ENCODE measurements around the gene IFT122. TPM values are rescaled to one million over a fixed set of nuclear protein-coding genes. Genes with fewer than 3 reads are reported as not detected.

The IFT122 gene
- total and polyA plus RNA-seq, 2 experiments from 2014 or later: 10.2 to 38.8 TPM

DNA sequence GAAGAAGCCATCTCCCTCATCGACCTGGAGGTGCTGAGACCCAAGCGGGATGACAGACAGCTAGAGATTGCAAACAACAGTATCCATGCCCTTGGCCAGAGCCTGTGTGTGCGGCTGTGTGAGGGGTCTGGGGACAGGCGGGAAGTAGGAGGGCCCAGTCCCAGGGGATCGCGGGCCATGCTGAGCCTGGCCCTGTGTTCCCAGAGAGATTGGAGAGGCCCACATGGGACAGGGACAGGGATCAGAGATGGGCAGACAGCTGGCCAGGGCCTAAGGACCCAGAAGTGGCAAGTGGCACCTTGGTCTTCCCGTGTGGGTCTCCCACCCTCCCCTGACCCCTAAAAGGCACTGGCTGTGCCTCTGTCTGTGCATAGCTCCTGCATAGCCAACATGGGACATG is 77.5 kb downstream of the IFT122 start:
- H3K79me2 ChIP-seq (replicated peaks; ENCODE audit: insufficient read depth): no peaks in the 10 kb centered on the region
- TF ChIP-seq, protein P1, sequence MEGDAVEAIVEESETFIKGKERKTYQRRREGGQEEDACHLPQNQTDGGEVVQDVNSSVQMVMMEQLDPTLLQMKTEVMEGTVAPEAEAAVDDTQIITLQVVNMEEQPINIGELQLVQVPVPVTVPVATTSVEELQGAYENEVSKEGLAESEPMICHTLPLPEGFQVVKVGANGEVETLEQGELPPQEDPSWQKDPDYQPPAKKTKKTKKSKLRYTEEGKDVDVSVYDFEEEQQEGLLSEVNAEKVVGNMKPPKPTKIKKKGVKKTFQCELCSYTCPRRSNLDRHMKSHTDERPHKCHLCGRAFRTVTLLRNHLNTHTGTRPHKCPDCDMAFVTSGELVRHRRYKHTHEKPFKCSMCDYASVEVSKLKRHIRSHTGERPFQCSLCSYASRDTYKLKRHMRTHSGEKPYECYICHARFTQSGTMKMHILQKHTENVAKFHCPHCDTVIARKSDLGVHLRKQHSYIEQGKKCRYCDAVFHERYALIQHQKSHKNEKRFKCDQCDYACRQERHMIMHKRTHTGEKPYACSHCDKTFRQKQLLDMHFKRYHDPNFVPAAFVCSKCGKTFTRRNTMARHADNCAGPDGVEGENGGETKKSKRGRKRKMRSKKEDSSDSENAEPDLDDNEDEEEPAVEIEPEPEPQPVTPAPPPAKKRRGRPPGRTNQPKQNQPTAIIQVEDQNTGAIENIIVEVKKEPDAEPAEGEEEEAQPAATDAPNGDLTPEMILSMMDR (conservative IDR thresholded peaks at IDR 0.05; ENCODE audit: low read depth in 2 of 2): no peak
- TF ChIP-seq NANOG (IDR thresholded peaks at IDR 0.05; ENCODE audit: borderline replicate concordance): no peak
- TF ChIP-seq, protein P2, sequence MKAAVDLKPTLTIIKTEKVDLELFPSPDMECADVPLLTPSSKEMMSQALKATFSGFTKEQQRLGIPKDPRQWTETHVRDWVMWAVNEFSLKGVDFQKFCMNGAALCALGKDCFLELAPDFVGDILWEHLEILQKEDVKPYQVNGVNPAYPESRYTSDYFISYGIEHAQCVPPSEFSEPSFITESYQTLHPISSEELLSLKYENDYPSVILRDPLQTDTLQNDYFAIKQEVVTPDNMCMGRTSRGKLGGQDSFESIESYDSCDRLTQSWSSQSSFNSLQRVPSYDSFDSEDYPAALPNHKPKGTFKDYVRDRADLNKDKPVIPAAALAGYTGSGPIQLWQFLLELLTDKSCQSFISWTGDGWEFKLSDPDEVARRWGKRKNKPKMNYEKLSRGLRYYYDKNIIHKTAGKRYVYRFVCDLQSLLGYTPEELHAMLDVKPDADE (IDR thresholded peaks at IDR 0.05): no peak
- TF ChIP-seq ZNF331 (CRISPR knock-in tag; IDR thresholded peaks at IDR 0.05; ENCODE audit: low read depth): no peak
- TF ChIP-seq, protein P3, sequence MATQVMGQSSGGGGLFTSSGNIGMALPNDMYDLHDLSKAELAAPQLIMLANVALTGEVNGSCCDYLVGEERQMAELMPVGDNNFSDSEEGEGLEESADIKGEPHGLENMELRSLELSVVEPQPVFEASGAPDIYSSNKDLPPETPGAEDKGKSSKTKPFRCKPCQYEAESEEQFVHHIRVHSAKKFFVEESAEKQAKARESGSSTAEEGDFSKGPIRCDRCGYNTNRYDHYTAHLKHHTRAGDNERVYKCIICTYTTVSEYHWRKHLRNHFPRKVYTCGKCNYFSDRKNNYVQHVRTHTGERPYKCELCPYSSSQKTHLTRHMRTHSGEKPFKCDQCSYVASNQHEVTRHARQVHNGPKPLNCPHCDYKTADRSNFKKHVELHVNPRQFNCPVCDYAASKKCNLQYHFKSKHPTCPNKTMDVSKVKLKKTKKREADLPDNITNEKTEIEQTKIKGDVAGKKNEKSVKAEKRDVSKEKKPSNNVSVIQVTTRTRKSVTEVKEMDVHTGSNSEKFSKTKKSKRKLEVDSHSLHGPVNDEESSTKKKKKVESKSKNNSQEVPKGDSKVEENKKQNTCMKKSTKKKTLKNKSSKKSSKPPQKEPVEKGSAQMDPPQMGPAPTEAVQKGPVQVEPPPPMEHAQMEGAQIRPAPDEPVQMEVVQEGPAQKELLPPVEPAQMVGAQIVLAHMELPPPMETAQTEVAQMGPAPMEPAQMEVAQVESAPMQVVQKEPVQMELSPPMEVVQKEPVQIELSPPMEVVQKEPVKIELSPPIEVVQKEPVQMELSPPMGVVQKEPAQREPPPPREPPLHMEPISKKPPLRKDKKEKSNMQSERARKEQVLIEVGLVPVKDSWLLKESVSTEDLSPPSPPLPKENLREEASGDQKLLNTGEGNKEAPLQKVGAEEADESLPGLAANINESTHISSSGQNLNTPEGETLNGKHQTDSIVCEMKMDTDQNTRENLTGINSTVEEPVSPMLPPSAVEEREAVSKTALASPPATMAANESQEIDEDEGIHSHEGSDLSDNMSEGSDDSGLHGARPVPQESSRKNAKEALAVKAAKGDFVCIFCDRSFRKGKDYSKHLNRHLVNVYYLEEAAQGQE (IDR thresholded peaks at IDR 0.05; ENCODE audit: unreplicated experiment): no peak
- TF ChIP-seq, protein P4, sequence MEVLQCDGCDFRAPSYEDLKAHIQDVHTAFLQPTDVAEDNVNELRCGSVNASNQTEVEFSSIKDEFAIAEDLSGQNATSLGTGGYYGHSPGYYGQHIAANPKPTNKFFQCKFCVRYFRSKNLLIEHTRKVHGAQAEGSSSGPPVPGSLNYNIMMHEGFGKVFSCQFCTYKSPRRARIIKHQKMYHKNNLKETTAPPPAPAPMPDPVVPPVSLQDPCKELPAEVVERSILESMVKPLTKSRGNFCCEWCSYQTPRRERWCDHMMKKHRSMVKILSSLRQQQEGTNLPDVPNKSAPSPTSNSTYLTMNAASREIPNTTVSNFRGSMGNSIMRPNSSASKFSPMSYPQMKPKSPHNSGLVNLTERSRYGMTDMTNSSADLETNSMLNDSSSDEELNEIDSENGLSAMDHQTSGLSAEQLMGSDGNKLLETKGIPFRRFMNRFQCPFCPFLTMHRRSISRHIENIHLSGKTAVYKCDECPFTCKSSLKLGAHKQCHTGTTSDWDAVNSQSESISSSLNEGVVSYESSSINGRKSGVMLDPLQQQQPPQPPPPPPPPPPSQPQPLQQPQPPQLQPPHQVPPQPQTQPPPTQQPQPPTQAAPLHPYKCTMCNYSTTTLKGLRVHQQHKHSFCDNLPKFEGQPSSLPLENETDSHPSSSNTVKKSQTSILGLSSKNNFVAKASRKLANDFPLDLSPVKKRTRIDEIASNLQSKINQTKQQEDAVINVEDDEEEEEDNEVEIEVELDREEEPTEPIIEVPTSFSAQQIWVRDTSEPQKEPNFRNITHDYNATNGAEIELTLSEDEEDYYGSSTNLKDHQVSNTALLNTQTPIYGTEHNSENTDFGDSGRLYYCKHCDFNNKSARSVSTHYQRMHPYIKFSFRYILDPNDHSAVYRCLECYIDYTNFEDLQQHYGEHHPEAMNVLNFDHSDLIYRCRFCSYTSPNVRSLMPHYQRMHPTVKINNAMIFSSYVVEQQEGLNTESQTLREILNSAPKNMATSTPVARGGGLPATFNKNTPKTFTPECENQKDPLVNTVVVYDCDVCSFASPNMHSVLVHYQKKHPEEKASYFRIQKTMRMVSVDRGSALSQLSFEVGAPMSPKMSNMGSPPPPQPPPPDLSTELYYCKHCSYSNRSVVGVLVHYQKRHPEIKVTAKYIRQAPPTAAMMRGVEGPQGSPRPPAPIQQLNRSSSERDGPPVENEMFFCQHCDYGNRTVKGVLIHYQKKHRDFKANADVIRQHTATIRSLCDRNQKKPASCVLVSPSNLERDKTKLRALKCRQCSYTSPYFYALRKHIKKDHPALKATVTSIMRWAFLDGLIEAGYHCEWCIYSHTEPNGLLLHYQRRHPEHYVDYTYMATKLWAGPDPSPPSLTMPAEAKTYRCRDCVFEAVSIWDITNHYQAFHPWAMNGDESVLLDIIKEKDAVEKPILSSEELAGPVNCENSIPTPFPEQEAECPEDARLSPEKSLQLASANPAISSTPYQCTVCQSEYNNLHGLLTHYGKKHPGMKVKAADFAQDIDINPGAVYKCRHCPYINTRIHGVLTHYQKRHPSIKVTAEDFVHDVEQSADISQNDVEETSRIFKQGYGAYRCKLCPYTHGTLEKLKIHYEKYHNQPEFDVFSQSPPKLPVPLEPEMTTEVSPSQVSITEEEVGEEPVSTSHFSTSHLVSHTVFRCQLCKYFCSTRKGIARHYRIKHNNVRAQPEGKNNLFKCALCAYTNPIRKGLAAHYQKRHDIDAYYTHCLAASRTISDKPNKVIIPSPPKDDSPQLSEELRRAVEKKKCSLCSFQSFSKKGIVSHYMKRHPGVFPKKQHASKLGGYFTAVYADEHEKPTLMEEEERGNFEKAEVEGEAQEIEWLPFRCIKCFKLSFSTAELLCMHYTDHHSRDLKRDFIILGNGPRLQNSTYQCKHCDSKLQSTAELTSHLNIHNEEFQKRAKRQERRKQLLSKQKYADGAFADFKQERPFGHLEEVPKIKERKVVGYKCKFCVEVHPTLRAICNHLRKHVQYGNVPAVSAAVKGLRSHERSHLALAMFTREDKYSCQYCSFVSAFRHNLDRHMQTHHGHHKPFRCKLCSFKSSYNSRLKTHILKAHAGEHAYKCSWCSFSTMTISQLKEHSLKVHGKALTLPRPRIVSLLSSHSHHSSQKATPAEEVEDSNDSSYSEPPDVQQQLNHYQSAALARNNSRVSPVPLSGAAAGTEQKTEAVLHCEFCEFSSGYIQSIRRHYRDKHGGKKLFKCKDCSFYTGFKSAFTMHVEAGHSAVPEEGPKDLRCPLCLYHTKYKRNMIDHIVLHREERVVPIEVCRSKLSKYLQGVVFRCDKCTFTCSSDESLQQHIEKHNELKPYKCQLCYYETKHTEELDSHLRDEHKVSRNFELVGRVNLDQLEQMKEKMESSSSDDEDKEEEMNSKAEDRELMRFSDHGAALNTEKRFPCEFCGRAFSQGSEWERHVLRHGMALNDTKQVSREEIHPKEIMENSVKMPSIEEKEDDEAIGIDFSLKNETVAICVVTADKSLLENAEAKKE (CRISPR knock-in tag; IDR thresholded peaks at IDR 0.05): no peak
- no peak for TF ChIP-seq STAT1 (IDR thresholded peaks at IDR 0.05; ENCODE audit: unreplicated experiment)
- no peak for TF ChIP-seq CREB1 (CRISPR knock-in tag; IDR thresholded peaks at IDR 0.05; ENCODE audit: low read depth)
- no peak for TF ChIP-seq ZNF114 (CRISPR knock-in tag; IDR thresholded peaks at IDR 0.05)
- TF ChIP-seq EZH2phosphoT487 (IDR thresholded peaks at IDR 0.05; ENCODE audit: unreplicated experiment): no peak
- TF ChIP-seq EZH2 (IDR thresholded peaks at IDR 0.05; ENCODE audit: low read depth, unreplicated experiment): no peak
- TF ChIP-seq JUNB (IDR thresholded peaks at IDR 0.05; ENCODE audit: unreplicated experiment): no peak
- TF ChIP-seq POLR2AphosphoS5 (IDR thresholded peaks at IDR 0.05; ENCODE audit: low read depth): no peak
- no peak overlapping the region for H3K4me3 Mint-ChIP-seq
- H3K4me3 ChIP-seq: no peak overlapping the region
- ATAC-seq: no peak
- H3F3A ChIP-seq (replicated peaks; ENCODE audit: low read depth): no peaks in the 10 kb centered on the region
- no peak for DNase-seq (ENCODE audit: low spot score)
- H4K20me1 ChIP-seq (replicated peaks; ENCODE audit: insufficient read depth): no peaks in the 10 kb centered on the region
- H3K9me3 Mint-ChIP-seq: no peaks in the 10 kb centered on the region; the same call in 2 of the 3 replicates
- H3K27ac ChIP-seq (ENCODE audit: low read depth): no peak overlapping the region
- peaks cover 15% of the 10 kb centered on the region for H3K36me3 Mint-ChIP-seq (ENCODE audit: low read depth)
- no peaks in the 10 kb centered on the region for H3K4me1 ChIP-seq (ENCODE audit: insufficient read depth)
- no peaks in the 10 kb centered on the region for H3K36me3 ChIP-seq (ENCODE audit: insufficient read depth)
- no peaks in the 10 kb centered on the region for H3K9me2 ChIP-seq (ENCODE audit: insufficient read depth)
- H3K27me3 Mint-ChIP-seq (ENCODE audit: insufficient read depth, low read depth, poor library complexity): peaks cover 11% of the 10 kb centered on the region
- no peak overlapping the region for H3K4me2 ChIP-seq
- no peak overlapping the region for H2AFZ ChIP-seq
- no peaks in the 10 kb centered on the region for H3K27me3 ChIP-seq (ENCODE audit: insufficient read depth)
- peaks cover 9% of the 10 kb centered on the region for H3K4me1 Mint-ChIP-seq
- no peak overlapping the region for H3K27ac Mint-ChIP-seq
